ENCODE measurements around the gene OLFML3. TPM values are rescaled to one million over a fixed set of nuclear protein-coding genes. Genes with fewer than 3 reads are reported as not detected.

The OLFML3 gene
- total RNA-seq, 1 donor from 2014 or later: 26.4 TPM

- peaks cover 11 to 19% of the 10 kb centered on the region in 2 donors for H3K36me3 ChIP-seq
- no peak overlapping the region for H3K27ac ChIP-seq
- H3K9me3 ChIP-seq: no peaks in the 10 kb centered on the region
- no peaks in the 10 kb centered on the region for H3K27me3 ChIP-seq
- no peak overlapping the region for H3K4me3 ChIP-seq
- H3K4me1 ChIP-seq: peaks cover 3 to 23% of the 10 kb centered on the region in 2 donors
- intact Hi-C loops (cut with DNase I): no loop called here
- no peak for DNase-seq (ENCODE audit: low spot score in 2 of 2)
- no peak for TF ChIP-seq CTCF (IDR thresholded peaks at IDR 0.05)
Measured at GRCh38 chr1:113951719-113952118, 27.6 kb upstream of the OLFML3 start.

GRCh38 chr1:113957984-113958383 is 21.3 kb upstream of the OLFML3 start:
- Histone ChIP-seq H3K27me3 (no peaks in the 10 kb centered on the region), H3K4me1 (no peaks in the 10 kb centered on the region), H3K27ac (no peak overlapping the region), H3K4me3 (no peak overlapping the region), H3K9me3 (no peaks in the 10 kb centered on the region), H3K36me3 (peaks cover 44 to 70% of the 10 kb centered on the region in 2 donors)
- no peak for TF ChIP-seq CTCF (IDR thresholded peaks at IDR 0.05)
- intact Hi-C loops (cut with DNase I): no loop called here
- no peak for DNase-seq (ENCODE audit: low spot score in 2 of 2)

- Histone ChIP-seq H3K4me1 (no peaks in the 10 kb centered on the region), H3K27ac (no peak overlapping the region), H3K27me3 (no peaks in the 10 kb centered on the region), H3K36me3 (peaks cover 49 to 74% of the 10 kb centered on the region in 2 donors), H3K4me3 (no peak overlapping the region), H3K9me3 (no peaks in the 10 kb centered on the region)
- no peak for TF ChIP-seq CTCF (IDR thresholded peaks at IDR 0.05)
- intact Hi-C loops (cut with DNase I): no loop called here
- no peak for DNase-seq (ENCODE audit: low spot score in 2 of 2)
Measured at GRCh38 chr1:113958691-113959090, 20.6 kb upstream of the OLFML3 start.

- H3K4me1 ChIP-seq: peaks cover 0 to 6% of the 10 kb centered on the region in 2 donors
- no peaks in the 10 kb centered on the region for H3K9me3 ChIP-seq
- intact Hi-C loops (cut with DNase I): no loop called here
- H3K4me3 ChIP-seq: no peak overlapping the region
- DNase-seq (ENCODE audit: low spot score in 2 of 2): no peak
- H3K36me3 ChIP-seq: peaks cover 47 to 77% of the 10 kb centered on the region in 2 donors
- no peaks in the 10 kb centered on the region for H3K27me3 ChIP-seq
- TF ChIP-seq CTCF (IDR thresholded peaks at IDR 0.05): no peak
- H3K27ac ChIP-seq: no peak overlapping the region
Measured at GRCh38 chr1:113963281-113963906, 15.9 kb upstream of the OLFML3 start.

- DNase-seq (ENCODE audit: low spot score in 2 of 2): no peak
- no peak for TF ChIP-seq CTCF (IDR thresholded peaks at IDR 0.05)
- no peak overlapping the region for H3K4me3 ChIP-seq
- peaks cover 63 to 84% of the 10 kb centered on the region in 2 donors for H3K36me3 ChIP-seq
- H3K27ac ChIP-seq: no peak overlapping the region
- H3K4me1 ChIP-seq: peaks cover 0 to 6% of the 10 kb centered on the region in 2 donors
- intact Hi-C loops (cut with DNase I): no loop called here
- H3K27me3 ChIP-seq: no peaks in the 10 kb centered on the region
- H3K9me3 ChIP-seq: no peaks in the 10 kb centered on the region
Measured at GRCh38 chr1:113965703-113966412, 13.4 kb upstream of the OLFML3 start.
